ENCODE results near the gene HMOX2.

Gene HMOX2

DNA sequence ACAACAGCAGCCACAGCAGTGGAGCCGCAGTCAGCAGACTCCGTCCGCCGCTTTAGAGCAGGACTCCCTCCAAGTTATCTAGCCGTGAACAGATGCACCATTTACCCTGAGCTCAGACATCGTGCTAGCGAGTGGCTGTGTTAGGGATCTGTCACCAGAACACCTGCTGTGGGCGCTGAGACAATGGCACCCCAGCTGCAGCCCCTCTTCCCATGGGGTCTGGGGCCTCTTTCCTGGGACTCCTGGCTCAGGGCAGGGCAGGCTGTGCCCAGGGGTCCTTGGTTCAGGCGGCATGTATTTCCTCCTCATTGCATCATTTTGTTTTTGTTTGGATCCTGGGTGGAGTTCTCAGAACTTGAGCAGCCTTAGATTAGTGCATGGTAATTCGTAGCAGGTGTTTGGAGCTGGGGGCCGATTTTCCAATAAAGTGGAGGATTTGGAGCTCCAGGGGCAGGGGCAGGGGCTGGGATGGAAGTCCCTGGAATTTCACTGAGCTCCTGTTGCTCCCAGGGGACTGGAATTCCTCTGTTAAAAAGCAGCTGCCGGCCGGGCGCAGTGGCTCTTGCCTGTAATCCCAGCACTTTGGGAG is 25.2 kb upstream of the HMOX2 start:
- Histone ChIP-seq H3K79me2 (ENCODE audit: insufficient read depth, low read length) (no peaks in the 10 kb centered on the region), H3K36me3 (ENCODE audit: insufficient read depth, low read length) (peaks cover 92% of the 10 kb centered on the region), H3K4me3 (ENCODE audit: low read depth in 1 of 2, low read length in 2 of 2) (no peak overlapping the region), H3K27ac (ENCODE audit: low read length) (no peak overlapping the region; the same call in 1 of the 2 replicates), H3K9me3 (ENCODE audit: insufficient read depth, low read length, severe bottlenecking) (no peaks in the 10 kb centered on the region), H3K4me1 (ENCODE audit: insufficient read depth, low read length) (no peaks in the 10 kb centered on the region), H4K20me1 (ENCODE audit: insufficient read depth, low read length) (peaks cover 16% of the 10 kb centered on the region), H2AFZ (ENCODE audit: low read depth, low read length) (no peak overlapping the region), H3K4me2 (ENCODE audit: insufficient read depth, low read length) (no peak overlapping the region), H3K9ac (ENCODE audit: low read depth, low read length) (no peak overlapping the region), H3K27me3 (ENCODE audit: insufficient read depth, low read length, poor library complexity) (no peaks in the 10 kb centered on the region)
- ATAC-seq (ENCODE audit: insufficient read depth, low read depth): no peak
- no peak for DNase-seq
- no peak for TF ChIP-seq EZH2 (IDR thresholded peaks at IDR 0.05; ENCODE audit: borderline replicate concordance, low read depth, low read length, severe bottlenecking)
- TF ChIP-seq, protein P1, sequence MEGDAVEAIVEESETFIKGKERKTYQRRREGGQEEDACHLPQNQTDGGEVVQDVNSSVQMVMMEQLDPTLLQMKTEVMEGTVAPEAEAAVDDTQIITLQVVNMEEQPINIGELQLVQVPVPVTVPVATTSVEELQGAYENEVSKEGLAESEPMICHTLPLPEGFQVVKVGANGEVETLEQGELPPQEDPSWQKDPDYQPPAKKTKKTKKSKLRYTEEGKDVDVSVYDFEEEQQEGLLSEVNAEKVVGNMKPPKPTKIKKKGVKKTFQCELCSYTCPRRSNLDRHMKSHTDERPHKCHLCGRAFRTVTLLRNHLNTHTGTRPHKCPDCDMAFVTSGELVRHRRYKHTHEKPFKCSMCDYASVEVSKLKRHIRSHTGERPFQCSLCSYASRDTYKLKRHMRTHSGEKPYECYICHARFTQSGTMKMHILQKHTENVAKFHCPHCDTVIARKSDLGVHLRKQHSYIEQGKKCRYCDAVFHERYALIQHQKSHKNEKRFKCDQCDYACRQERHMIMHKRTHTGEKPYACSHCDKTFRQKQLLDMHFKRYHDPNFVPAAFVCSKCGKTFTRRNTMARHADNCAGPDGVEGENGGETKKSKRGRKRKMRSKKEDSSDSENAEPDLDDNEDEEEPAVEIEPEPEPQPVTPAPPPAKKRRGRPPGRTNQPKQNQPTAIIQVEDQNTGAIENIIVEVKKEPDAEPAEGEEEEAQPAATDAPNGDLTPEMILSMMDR (IDR thresholded peaks at IDR 0.05; ENCODE audit: borderline replicate concordance, extremely low read depth, low read length, poor library complexity, severe bottlenecking): no peak

GRCh38 chr16:4452674-4453073 is 23.5 kb upstream of the HMOX2 start:
- no peak overlapping the region for H3K9ac ChIP-seq (ENCODE audit: low read depth, low read length)
- H2AFZ ChIP-seq (ENCODE audit: low read depth, low read length): no peak overlapping the region
- no peak overlapping the region for H3K4me3 ChIP-seq (ENCODE audit: low read depth in 1 of 2, low read length in 2 of 2)
- no peak overlapping the region for H3K27ac ChIP-seq (ENCODE audit: low read length)
- no peak for ATAC-seq (ENCODE audit: insufficient read depth, low read depth)
- H3K9me3 ChIP-seq (ENCODE audit: insufficient read depth, low read length, severe bottlenecking): no peaks in the 10 kb centered on the region
- peaks cover 93% of the 10 kb centered on the region for H3K36me3 ChIP-seq (ENCODE audit: insufficient read depth, low read length)
- peaks cover 20% of the 10 kb centered on the region for H4K20me1 ChIP-seq (ENCODE audit: insufficient read depth, low read length)
- no peaks in the 10 kb centered on the region for H3K79me2 ChIP-seq (ENCODE audit: insufficient read depth, low read length)
- H3K4me1 ChIP-seq (ENCODE audit: insufficient read depth, low read length): no peaks in the 10 kb centered on the region
- H3K4me2 ChIP-seq (ENCODE audit: insufficient read depth, low read length): no peak overlapping the region
- no peak for TF ChIP-seq EZH2 (IDR thresholded peaks at IDR 0.05; ENCODE audit: borderline replicate concordance, low read depth, low read length, severe bottlenecking)
- TF ChIP-seq, protein P1 (IDR thresholded peaks at IDR 0.05; ENCODE audit: borderline replicate concordance, extremely low read depth, low read length, poor library complexity, severe bottlenecking): no peak
- no peaks in the 10 kb centered on the region for H3K27me3 ChIP-seq (ENCODE audit: insufficient read depth, low read length, poor library complexity)
- DNase-seq: no peak

GRCh38 chr16:4454623-4455022 is 21.6 kb upstream of the HMOX2 start:
- Histone ChIP-seq H3K79me2 (ENCODE audit: insufficient read depth, low read length) (no peaks in the 10 kb centered on the region), H2AFZ (ENCODE audit: low read depth, low read length) (no peak overlapping the region), H3K4me3 (ENCODE audit: low read depth in 1 of 2, low read length in 2 of 2) (no peak overlapping the region), H3K9me3 (ENCODE audit: insufficient read depth, low read length, severe bottlenecking) (no peaks in the 10 kb centered on the region), H3K4me1 (ENCODE audit: insufficient read depth, low read length) (no peaks in the 10 kb centered on the region), H3K36me3 (ENCODE audit: insufficient read depth, low read length) (peaks cover 87% of the 10 kb centered on the region), H3K27ac (ENCODE audit: low read length) (no peak overlapping the region), H3K27me3 (ENCODE audit: insufficient read depth, low read length, poor library complexity) (no peaks in the 10 kb centered on the region), H3K4me2 (ENCODE audit: insufficient read depth, low read length) (no peak overlapping the region), H4K20me1 (ENCODE audit: insufficient read depth, low read length) (peaks cover 23% of the 10 kb centered on the region), H3K9ac (ENCODE audit: low read depth, low read length) (no peak overlapping the region)
- peak; percentile 47 for DNase-seq
- TF ChIP-seq, protein P1 (IDR thresholded peaks at IDR 0.05; ENCODE audit: borderline replicate concordance, extremely low read depth, low read length, poor library complexity, severe bottlenecking): no peak
- TF ChIP-seq EZH2 (IDR thresholded peaks at IDR 0.05; ENCODE audit: borderline replicate concordance, low read depth, low read length, severe bottlenecking): no peak
- ATAC-seq (ENCODE audit: insufficient read depth, low read depth): peak; percentile 59

Measured in DND-41 (cell line).